SKM-1 (cell line): ENCODE data around the gene CNTFR.
"Not testable (repeated sequence)": the region's sequence is repeated elsewhere in the genome, so short reads cannot be mapped to it uniquely, and the experiment has no call there.

Source experiments
- DNase-seq: peaks from one replicate; lab custom pipeline; 2025; ENCODE audit not compliant: unreplicated experiment; lab: John Stamatoyannopoulos, UW

The CNTFR gene

DNA sequence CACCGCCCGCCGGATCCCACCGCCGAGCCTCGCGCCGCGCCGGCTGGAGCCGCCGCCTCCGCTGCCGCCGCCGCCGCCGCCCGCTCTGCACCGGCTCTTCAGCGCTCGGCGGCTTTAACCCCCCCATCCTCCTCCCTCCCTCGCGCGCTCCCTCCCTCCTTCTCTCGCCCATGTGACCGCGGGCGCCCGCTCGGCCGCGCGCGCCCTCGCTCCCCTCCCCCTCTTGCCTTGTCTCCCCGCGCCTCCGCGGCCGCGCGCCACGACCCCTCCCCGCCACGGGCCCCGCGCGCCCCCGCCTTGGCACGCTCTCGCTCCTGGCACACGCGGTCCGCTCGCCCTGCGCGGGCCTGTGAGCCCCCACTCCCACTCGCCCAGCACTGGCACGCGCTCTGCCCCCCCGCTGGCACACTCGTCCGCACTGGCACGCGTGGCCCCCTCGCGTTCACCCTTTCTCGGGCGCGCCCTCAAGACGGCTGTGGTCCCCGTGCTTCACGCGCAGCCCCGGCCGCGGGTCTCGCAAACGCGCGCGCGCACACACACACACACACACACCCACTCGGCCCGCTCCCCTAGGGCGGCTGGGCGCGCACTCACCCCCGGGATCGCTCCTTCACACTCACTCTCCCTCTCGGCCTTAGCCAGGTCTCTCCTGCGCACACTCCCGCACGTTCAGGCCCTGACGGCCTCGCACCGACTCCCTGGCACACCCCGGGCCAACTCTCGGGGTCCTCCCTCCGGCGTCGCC, at the start of gene CNTFR:
CNTFR (minus strand) TSS at position 89 of the 745 bp plus-strand sequence. CDS start 20,743 bp downstream, outside the sequence.
- no peak for DNase-seq

DNA sequence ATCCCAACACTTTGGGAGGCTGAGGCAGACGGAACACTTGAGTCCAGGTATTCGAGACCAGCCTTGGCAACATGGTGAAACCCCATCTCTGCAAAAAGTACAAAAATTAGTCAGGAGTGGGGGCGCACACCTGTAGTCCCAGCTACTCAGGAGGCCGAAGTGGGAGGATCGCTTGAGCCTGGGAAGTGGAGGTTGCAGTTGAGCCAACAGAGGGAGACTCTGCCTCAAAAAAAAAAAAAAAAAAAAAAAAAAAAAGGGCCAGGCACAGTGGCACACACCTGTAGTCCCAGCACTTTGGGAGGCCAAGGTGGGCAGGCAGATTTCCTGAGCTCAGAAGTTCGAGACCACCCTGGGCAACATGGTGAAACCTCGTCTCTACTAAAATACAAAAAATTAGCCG, 49.8 kb upstream of the CNTFR start:
- DNase-seq = not testable (repeated sequence)

- DNase-seq = no peak
Observed at GRCh38 chr9:34638138-34638445, 48.6 kb upstream of the CNTFR start.

DNA sequence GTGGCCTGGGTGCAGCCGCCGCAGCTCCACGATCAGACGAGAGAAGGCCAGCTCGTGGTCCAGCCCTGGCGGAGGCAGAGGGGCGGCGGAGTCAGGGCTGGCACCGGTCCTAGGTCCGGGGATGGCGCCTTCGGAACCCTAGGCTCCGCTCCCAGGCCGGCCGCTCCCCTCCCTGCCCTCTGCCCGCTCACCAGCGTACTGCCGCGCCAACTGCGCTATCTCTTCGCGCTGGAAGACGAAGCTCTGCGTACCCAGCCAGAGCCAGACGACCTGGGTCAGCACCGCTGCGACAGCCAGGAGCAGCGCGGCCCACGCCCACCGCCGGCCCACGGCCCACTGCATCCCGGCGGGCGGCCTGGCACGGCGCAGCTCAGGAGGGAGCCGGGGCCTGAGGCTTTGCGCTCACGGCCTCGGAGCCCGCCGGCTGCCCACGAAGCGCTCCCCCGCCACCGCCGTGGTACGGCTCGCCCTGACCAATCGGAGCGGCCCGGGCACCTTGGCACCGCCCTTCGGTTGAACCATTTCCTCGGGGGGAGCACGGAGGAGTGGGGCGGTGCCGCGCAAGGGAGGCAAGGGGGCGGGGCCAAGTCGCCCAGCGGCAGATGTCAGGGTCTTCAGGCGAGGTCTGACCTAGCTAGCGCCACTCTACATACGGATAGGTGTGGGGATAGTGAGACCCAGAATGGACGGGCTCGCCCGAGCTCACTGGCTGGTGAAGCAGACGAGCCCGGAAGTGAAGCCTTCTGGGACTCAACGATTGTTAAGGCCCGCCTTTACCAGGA, 48.0 kb upstream of the CNTFR start, which contains the start of gene SIGMAR1:
SIGMAR1 (minus strand) TSS at position 432 of the 782 bp plus-strand sequence; CDS start at position 342, 90 bp downstream.
- peak; percentile 66 for DNase-seq

- DNase-seq = no peak
Observed at GRCh38 chr9:34636791-34637355, 47.3 kb upstream of the CNTFR start.

GRCh38 chr9:34635556-34635955, 46.0 kb upstream of the CNTFR start:
- DNase-seq = no peak

- DNase-seq = no peak
Observed at GRCh38 chr9:34634551-34635248, 45.2 kb upstream of the CNTFR start.

- peak; percentile 51 for DNase-seq
Observed at GRCh38 chr9:34633851-34634550, 44.5 kb upstream of the CNTFR start.

GRCh38 chr9:34633166-34633565, 43.6 kb upstream of the CNTFR start:
- no peak for DNase-seq

DNA sequence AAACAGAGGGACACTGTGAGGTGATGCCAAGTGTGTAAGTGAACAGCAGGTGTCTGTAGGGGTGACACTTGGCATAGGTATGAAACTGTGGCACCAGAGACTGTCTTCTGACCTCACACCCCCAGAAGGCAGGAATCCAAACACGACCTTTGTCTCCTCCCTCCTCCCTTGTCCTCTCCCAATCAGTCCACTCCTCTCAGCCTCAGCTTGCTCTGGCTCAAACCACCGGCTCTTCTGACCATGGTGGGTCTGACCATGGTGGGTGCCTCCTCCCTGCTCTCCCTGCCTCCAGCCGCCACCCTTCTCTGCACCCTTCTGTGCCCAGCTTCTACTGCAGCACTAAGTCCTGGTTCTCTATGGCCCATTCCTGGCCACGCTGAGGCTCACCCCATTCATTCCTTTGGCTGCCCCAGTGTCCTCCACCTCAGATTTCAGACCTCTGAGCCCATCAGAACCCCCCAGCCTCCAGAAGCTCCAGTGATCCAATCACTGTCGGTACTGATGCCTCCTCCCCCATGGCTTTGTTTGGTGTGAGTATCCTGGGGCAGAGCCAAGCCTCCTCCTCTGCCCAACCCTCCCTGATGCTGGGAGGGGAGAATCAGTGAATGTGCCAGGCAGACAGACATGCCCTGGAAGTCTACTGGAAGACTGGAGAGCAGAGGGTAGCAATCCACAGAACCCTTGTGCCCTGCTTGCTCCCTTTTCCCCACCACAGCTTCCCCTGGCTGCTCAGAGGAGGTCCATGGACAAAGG, 41.1 kb upstream of the CNTFR start:
- no peak for DNase-seq

GRCh38 chr9:34629491-34629808, 39.9 kb upstream of the CNTFR start:
- no peak for DNase-seq

GRCh38 chr9:34628656-34629490, 39.3 kb upstream of the CNTFR start, which contains the start of gene ARID3C:
ARID3C (minus strand) TSS chr9:34629066; CDS start chr9:34628014, 1,052 bp downstream.
- no peak for DNase-seq

GRCh38 chr9:34627716-34628655, 38.5 kb upstream of the CNTFR start:
- no peak for DNase-seq

GRCh38 chr9:34625186-34625486, 35.6 kb upstream of the CNTFR start:
- DNase-seq = no peak

- no peak for DNase-seq
Observed at GRCh38 chr9:34624475-34625185, 35.1 kb upstream of the CNTFR start.

- no peak for DNase-seq
Observed at GRCh38 chr9:34623374-34624235, 34.1 kb upstream of the CNTFR start.
